NCI-H510A (cell line): Measurements from ENCODE around the gene RPL19.
"Not testable (repeated sequence)": the region's sequence is repeated elsewhere in the genome, so short reads cannot be mapped to it uniquely, and the experiment has no call there.

Experiments used
- DNase-seq: peaks from one replicate; lab custom pipeline; 2025; lab: John Stamatoyannopoulos, UW

The RPL19 gene

DNA sequence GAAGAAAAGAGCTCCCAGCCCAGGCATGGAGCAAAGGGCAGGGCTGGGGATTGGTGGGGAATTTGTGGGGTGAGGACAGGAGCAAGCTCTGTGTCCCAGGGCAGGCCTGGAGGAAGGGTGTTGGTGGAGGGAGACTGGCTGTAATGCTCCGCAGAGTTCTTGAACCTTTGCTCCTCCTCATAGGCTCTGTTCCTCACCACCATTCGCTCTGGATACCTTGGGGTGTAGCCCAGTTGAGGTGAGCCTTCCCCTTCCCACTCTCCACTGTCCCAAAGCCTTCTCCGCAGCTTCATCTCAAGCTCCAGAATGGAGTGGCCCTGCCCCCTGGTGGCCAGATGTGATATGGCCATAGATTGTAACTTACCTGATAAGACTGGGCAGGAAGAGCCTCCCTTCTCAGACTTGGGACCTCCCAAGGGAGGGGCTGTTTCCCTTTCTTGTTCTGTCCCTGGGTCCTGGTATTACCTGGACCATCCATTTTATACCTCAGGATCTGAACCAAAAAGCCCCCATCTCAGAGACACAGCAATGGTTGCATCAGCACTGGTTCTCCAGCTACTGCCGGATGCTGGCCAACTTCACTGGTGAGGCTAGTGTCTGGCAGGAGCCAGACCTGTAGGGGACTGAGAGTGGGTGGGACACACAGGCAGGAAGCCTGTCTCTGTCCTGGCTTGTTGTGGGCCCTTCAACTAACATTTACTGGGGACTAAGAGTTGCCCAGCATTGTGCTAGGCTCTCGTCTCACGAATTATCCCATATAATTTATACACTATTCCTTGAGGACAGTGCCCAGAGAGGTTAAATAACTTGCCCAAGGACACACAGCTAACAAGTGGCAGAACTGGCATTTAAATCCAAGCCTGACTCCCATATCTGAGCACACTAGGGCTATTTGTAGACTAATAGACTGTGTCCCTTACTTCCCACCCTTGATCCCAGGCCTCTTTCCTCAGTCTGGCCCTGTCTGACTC is 44.8 kb downstream of the RPL19 start:
- DNase-seq, result peak; percentile 57

DNA sequence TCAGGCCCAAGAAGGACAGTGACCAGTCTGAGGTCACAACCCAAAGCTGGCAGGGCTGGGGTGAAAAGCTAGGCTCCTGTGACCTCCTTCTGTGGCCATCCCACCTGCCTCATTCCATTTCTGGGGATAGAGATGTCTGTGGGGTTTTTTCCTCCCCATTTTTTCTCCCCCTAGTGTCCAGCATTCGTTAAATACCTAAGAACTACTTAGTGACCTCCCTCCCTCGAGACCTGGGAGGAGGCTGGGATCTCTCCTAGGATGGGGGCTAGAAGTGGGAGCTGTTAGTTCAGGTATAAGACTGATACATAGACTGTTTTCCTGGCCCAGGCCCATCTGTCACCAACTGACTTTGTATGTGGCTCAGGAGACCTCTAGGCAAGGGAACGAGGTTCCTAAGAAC is 46.2 kb downstream of the RPL19 start:
- no peak for DNase-seq

DNA sequence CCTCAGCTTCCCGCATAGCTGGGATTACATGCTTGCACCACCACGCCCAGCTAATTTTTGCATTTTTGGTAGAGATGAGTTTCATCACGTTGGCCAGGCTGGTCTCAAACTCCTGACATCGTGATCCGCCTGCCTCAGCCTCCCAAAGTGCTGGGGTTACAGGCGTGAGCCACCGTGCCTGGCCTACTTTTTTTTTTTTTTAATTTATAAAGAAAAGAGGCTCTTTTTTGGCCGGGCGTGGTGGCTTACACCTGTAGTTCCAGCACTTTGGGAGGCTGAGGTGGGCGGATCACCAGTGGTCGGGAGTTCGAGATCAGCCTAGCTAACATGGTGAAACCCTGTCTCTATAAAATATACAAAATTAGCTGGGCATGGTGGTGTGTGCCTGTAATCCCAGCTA is 50.0 kb downstream of the RPL19 start:
- not testable (repeated sequence) for DNase-seq

DNA sequence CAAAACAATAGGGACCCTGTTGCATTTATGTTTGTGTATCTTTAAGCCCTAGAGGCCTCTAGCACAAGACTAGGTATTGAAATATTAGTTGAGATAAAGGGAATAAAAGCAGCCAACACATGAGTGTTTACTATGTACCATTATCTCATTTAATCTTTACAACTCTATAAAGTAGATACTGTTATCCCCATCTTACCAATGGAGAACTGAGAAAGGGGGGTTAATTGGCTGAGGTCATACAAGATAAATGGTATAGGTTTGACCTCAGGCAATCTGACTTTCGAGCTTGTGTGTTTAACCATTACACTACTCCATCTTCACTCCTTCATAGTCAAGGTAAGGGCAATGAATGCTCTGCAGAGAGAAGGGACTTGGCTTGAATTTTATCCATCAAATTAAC is 51.9 kb downstream of the RPL19 start:
- DNase-seq, result no peak

DNA sequence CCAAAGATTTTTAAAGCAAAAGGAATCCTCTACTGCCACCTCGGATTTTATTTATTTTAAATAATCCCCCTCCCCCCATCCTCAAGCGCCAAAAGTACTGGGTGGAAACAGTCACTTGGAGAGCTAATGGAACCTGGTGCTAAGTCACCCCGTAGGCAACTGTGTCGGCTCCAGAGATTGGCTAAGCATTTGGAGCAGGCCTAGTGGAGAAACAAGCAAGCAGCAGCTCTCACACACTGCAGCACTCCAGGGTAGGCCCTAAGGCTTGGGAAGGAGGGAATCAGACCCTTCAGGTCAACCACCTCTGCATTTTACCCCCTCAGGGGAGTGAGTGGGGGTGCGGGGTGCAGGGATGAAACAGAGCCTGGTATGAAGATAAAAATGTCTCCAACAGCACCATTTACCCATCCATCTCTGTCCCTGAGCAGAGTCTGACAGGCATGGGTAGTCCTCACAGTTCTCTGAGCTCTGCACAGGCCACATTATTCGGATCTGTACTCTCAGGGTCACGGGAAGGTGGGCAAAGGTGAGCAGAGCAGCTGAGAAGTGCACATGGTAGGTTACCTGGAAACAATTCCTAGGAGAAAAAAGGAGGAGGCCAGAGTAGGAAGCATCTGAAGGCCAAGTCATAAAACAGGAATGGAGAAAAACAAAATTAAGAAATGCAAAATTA is 52.8 kb downstream of the RPL19 start:
- DNase-seq, result no peak
